Thyroid gland (tissue), 4 donors: Measurements from ENCODE around the gene PRDM11.

ENCODE experiments used
- CTCF ChIP-seq, 6 experiments: fragments of 200-600 bp in 3 of 6; fragments of 450-650 bp in 3 of 6; sonication (generic) in 3 of 6; IDR thresholded peaks; one replicate each; pipeline ENCODE4 v1.5.1; 2016 to 2019; ENCODE audit warnings: antibody characterized with exemption in 6 of 6, mild to moderate bottlenecking in 2 of 6, inconsistent platforms in 1 of 6, moderate library complexity in 1 of 6
- POLR2A ChIP-seq, 2 donors: fragments of 450-650 bp; IDR thresholded peaks; one replicate each; pipeline ENCODE4 v1.6.1; 2017; ENCODE audit warnings: antibody characterized with exemption in 2 of 2, mild to moderate bottlenecking in 2 of 2, moderate library complexity in 1 of 2

DNA sequence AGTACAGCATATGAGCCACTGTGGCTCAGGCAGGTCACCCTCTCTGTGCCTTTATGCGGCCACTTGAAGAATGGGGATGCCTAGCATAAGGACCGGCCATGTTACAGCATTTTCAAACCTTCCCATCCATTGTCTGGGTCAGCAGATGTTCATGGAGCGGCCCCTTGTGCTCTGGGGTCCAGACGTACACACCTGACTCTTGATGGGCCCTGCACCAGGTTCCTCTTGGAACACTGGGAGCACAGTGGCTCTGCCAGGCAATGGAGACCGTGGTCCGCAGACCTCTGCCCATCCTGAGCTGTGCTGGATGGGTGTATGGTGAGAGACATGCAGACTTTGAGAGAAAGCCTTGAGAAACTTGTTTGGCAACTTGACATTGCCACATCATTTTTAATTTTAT lies 9.8 kb downstream of the PRDM11 start:
- TF ChIP-seq CTCF (IDR thresholded peaks at IDR 0.05) = no peak
- TF ChIP-seq POLR2A (IDR thresholded peaks at IDR 0.05) = no peak
